Activated CD4-positive, alpha-beta T cell treated with anti-CD3 and anti-CD28 coated beads, Interleukin-2, amount 50 U/mL, for 48 hours (primary cell): ENCODE data around the gene TENT4B.

Source experiments
- DNase-seq, 2 experiments: peaks; one replicate each; pipeline ENCODE4 v3.0.0-alpha.2; 2020

The TENT4B gene

GRCh38 chr16:50198802-50199403, 45.8 kb downstream of the TENT4B start:
- DNase-seq, result no peak

GRCh38 chr16:50201787-50202186, 48.7 kb downstream of the TENT4B start:
- no peak for DNase-seq

GRCh38 chr16:50202926-50203624, 50.0 kb downstream of the TENT4B start:
- DNase-seq, result no peak

GRCh38 chr16:50203681-50204080, 50.6 kb downstream of the TENT4B start:
- DNase-seq, result no peak

GRCh38 chr16:50204453-50205108, 51.5 kb downstream of the TENT4B start:
- DNase-seq, result no peak

GRCh38 chr16:50207652-50208051, 54.5 kb downstream of the TENT4B start:
- DNase-seq, result no peak

- no peak for DNase-seq
Measured at GRCh38 chr16:50208460-50208931, 55.4 kb downstream of the TENT4B start.

- DNase-seq, result no peak
Measured at GRCh38 chr16:50209546-50210265, 56.6 kb downstream of the TENT4B start.

- DNase-seq, result peak; percentile 61 to 70
Measured at GRCh38 chr16:50210266-50211038, 57.3 kb downstream of the TENT4B start.

- DNase-seq, result no peak
Measured at GRCh38 chr16:50213939-50214519, 60.9 kb downstream of the TENT4B start.

- DNase-seq, result no peak
Measured at GRCh38 chr16:50215680-50216079, 62.6 kb downstream of the TENT4B start.

- no peak for DNase-seq
Measured at GRCh38 chr16:50216231-50216630, 63.1 kb downstream of the TENT4B start.

- no peak for DNase-seq
Measured at GRCh38 chr16:50219402-50219975, 66.4 kb downstream of the TENT4B start.

- DNase-seq, result no peak
Measured at GRCh38 chr16:50224286-50224685, 71.2 kb downstream of the TENT4B start.

GRCh38 chr16:50227120-50227519, 74.0 kb downstream of the TENT4B start:
- DNase-seq, result no peak

- DNase-seq, result no peak
Measured at GRCh38 chr16:50227665-50228064, 74.6 kb downstream of the TENT4B start.

- DNase-seq, result no peak
Measured at GRCh38 chr16:50228364-50228868, 75.3 kb downstream of the TENT4B start.

GRCh38 chr16:50229149-50229726, 76.1 kb downstream of the TENT4B start:
- DNase-seq, result no peak

- no peak for DNase-seq
Measured at GRCh38 chr16:50234771-50235556, 81.9 kb downstream of the TENT4B start.

- no peak for DNase-seq
Measured at GRCh38 chr16:50235581-50235980, 82.5 kb downstream of the TENT4B start.
